ENCODE results near the gene HOMER2. TPM values are rescaled to one million over a fixed set of nuclear protein-coding genes. Genes with fewer than 3 reads are reported as not detected.
"Not testable (repeated sequence)": the region's sequence is repeated elsewhere in the genome, so short reads cannot be mapped to it uniquely, and the experiment has no call there.

The HOMER2 gene
- total and polyA plus RNA-seq, 8 donors: 2.9 to 144 (median 70.7) TPM

GRCh38 chr15:82873000-82873680, 79.4 kb downstream of the HOMER2 start:
- peak in 1 of 2 donors; percentile 22 for DNase-seq
- TF ChIP-seq CTCF (IDR thresholded peaks at IDR 0.05) (no peak), POLR2A (IDR thresholded peaks at IDR 0.05) (no peak), EP300 (IDR thresholded peaks at IDR 0.05) (no peak), POLR2AphosphoS5 (IDR thresholded peaks at IDR 0.05) (no peak)

GRCh38 chr15:82871832-82872484, 80.6 kb downstream of the HOMER2 start:
- WGBS, 5 donors: 77 to 84% (median 81%) methylated on average over 6 to 7 of the region's 7 CpGs
- intact Hi-C loops (cut with DNase I; ENCODE audit: low total_unique reads): no loop called here

More at GRCh38 chr15:82873000-82873680, 79.4 kb downstream of the HOMER2 start:
- Histone ChIP-seq H3K27me3 (no peaks in the 10 kb centered on the region), H3K4me1 (peaks cover 0 to 13% (median 0%) of the 10 kb centered on the region in 4 donors), H3K27ac (no peak overlapping the region), H3K36me3 (peaks cover 5 to 39% (median 29%) of the 10 kb centered on the region in 4 donors), H3K9me3 (no peaks in the 10 kb centered on the region), H3K4me3 (no peak overlapping the region)
- 85 to 92% (median 88%) methylated on average over 5 to 7 of the region's 7 CpGs for WGBS, 5 donors
- intact Hi-C loops (cut with DNase I; ENCODE audit: low total_unique reads): no loop called here

GRCh38 chr15:82871358-82871757, 81.2 kb downstream of the HOMER2 start:
- H3K4me3 ChIP-seq: no peak overlapping the region
- peaks cover 5 to 39% (median 29%) of the 10 kb centered on the region in 4 donors for H3K36me3 ChIP-seq
- H3K27ac ChIP-seq: peak overlapping the region in 1 of 5 donors; percentile 31
- 23 to 42% (median 34%) methylated on average over 5 of the region's 5 CpGs for WGBS, 5 donors
- no peak for TF ChIP-seq POLR2AphosphoS5 (IDR thresholded peaks at IDR 0.05)
- TF ChIP-seq EP300 (IDR thresholded peaks at IDR 0.05): no peak
- no peak for TF ChIP-seq POLR2A (IDR thresholded peaks at IDR 0.05)
- no peak for TF ChIP-seq CTCF (IDR thresholded peaks at IDR 0.05)
- peak in 1 of 2 donors; percentile 17 for DNase-seq
- no peaks in the 10 kb centered on the region for H3K9me3 ChIP-seq
- intact Hi-C loops (cut with DNase I; ENCODE audit: low total_unique reads): no loop called here
- H3K4me1 ChIP-seq: peaks cover 0 to 13% (median 0%) of the 10 kb centered on the region in 4 donors
- H3K27me3 ChIP-seq: no peaks in the 10 kb centered on the region

More at GRCh38 chr15:82871832-82872484, 80.6 kb downstream of the HOMER2 start:
- DNase-seq: peak in 1 of 2 donors; percentile 9
- Histone ChIP-seq H3K4me1 (peaks cover 0 to 13% (median 0%) of the 10 kb centered on the region in 4 donors), H3K9me3 (no peaks in the 10 kb centered on the region), H3K27me3 (no peaks in the 10 kb centered on the region), H3K36me3 (peaks cover 5 to 39% (median 29%) of the 10 kb centered on the region in 4 donors), H3K27ac (peak overlapping the region in 1 of 5 donors; percentile 31), H3K4me3 (no peak overlapping the region)
- no peak for TF ChIP-seq EP300 (IDR thresholded peaks at IDR 0.05)

GRCh38 chr15:82870727-82871320, 81.7 kb downstream of the HOMER2 start:
- peaks cover 5 to 39% (median 29%) of the 10 kb centered on the region in 4 donors for H3K36me3 ChIP-seq
- intact Hi-C loops (cut with DNase I; ENCODE audit: low total_unique reads): no loop called here

GRCh38 chr15:82865981-82866380, 86.5 kb downstream of the HOMER2 start:
- H3K27me3 ChIP-seq; H3K9me3 ChIP-seq; intact Hi-C loops (cut with DNase I; ENCODE audit: low total_unique reads); H3K4me3 ChIP-seq; H3K27ac ChIP-seq; H3K4me1 ChIP-seq: not testable (repeated sequence)
- peak in 1 of 2 donors; percentile 11 for DNase-seq
- peaks cover 0 to 13% (median 3%) of the 10 kb centered on the region in 4 donors for H3K36me3 ChIP-seq
- 76 to 98% (median 94%) methylated on average over 3 of the region's 3 CpGs for WGBS, 5 donors

More at GRCh38 chr15:82870727-82871320, 81.7 kb downstream of the HOMER2 start:
- 66 to 75% (median 71%) methylated on average over 7 of the region's 7 CpGs for WGBS, 5 donors
- no peaks in the 10 kb centered on the region for H3K9me3 ChIP-seq
- no peak for DNase-seq
- no peak for TF ChIP-seq POLR2A (IDR thresholded peaks at IDR 0.05)
- no peak for TF ChIP-seq CTCF (IDR thresholded peaks at IDR 0.05)
- no peak for TF ChIP-seq POLR2AphosphoS5 (IDR thresholded peaks at IDR 0.05)
- no peak for TF ChIP-seq EP300 (IDR thresholded peaks at IDR 0.05)
- H3K27ac ChIP-seq: no peak overlapping the region
- peaks cover 0 to 13% (median 0%) of the 10 kb centered on the region in 4 donors for H3K4me1 ChIP-seq
- no peak overlapping the region for H3K4me3 ChIP-seq
- H3K27me3 ChIP-seq: no peaks in the 10 kb centered on the region

GRCh38 chr15:82865581-82865980, 86.9 kb downstream of the HOMER2 start:
- H3K4me1 ChIP-seq; H3K9me3 ChIP-seq; intact Hi-C loops (cut with DNase I; ENCODE audit: low total_unique reads); H3K27me3 ChIP-seq; H3K4me3 ChIP-seq; H3K27ac ChIP-seq: not testable (repeated sequence)
- DNase-seq: peak in 1 of 2 donors; percentile 4
- WGBS, 5 donors: 53 to 66% (median 59%) methylated on average over 4 of the region's 4 CpGs
- peaks cover 0 to 13% (median 3%) of the 10 kb centered on the region in 4 donors for H3K36me3 ChIP-seq

All from stomach (tissue), 9 donors.